ENCODE measurements around the gene IER3. TPM values are rescaled to one million over a fixed set of nuclear protein-coding genes. Genes with fewer than 3 reads are reported as not detected.

The IER3 gene
- total and polyA plus RNA-seq, 2 experiments from 2014 or later, result 19.9 to 21.2 TPM

GRCh38 chr6:30750379-30750668, 6.0 kb upstream of the IER3 start (continued):
- TF ChIP-seq REST (IDR thresholded peaks at IDR 0.05; ENCODE audit: unreplicated experiment) (no peak), EZH2phosphoT487 (IDR thresholded peaks at IDR 0.05; ENCODE audit: unreplicated experiment) (no peak), POLR2AphosphoS5 (IDR thresholded peaks at IDR 0.05; ENCODE audit: low read depth) (no peak), ZNF331 (CRISPR knock-in tag; IDR thresholded peaks at IDR 0.05; ENCODE audit: low read depth) (no peak)

GRCh38 chr6:30749554-30750378, 5.4 kb upstream of the IER3 start:
- H3K4me1 Mint-ChIP-seq, result peaks cover 18% of the 10 kb centered on the region
- no peak for TF ChIP-seq ZNF331 (CRISPR knock-in tag; IDR thresholded peaks at IDR 0.05; ENCODE audit: low read depth)
- TF ChIP-seq ZNF114 (CRISPR knock-in tag; IDR thresholded peaks at IDR 0.05), result no peak
- no peak for TF ChIP-seq REST (IDR thresholded peaks at IDR 0.05; ENCODE audit: unreplicated experiment)
- no peak for TF ChIP-seq NANOG (IDR thresholded peaks at IDR 0.05; ENCODE audit: borderline replicate concordance)
- TF ChIP-seq, protein P1, sequence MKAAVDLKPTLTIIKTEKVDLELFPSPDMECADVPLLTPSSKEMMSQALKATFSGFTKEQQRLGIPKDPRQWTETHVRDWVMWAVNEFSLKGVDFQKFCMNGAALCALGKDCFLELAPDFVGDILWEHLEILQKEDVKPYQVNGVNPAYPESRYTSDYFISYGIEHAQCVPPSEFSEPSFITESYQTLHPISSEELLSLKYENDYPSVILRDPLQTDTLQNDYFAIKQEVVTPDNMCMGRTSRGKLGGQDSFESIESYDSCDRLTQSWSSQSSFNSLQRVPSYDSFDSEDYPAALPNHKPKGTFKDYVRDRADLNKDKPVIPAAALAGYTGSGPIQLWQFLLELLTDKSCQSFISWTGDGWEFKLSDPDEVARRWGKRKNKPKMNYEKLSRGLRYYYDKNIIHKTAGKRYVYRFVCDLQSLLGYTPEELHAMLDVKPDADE (IDR thresholded peaks at IDR 0.05), result no peak
- TF ChIP-seq EZH2 (IDR thresholded peaks at IDR 0.05; ENCODE audit: low read depth, unreplicated experiment), result no peak
- TF ChIP-seq POLR2AphosphoS5 (IDR thresholded peaks at IDR 0.05; ENCODE audit: low read depth), result no peak
- TF ChIP-seq EZH2phosphoT487 (IDR thresholded peaks at IDR 0.05; ENCODE audit: unreplicated experiment), result no peak
- TF ChIP-seq, protein P2, sequence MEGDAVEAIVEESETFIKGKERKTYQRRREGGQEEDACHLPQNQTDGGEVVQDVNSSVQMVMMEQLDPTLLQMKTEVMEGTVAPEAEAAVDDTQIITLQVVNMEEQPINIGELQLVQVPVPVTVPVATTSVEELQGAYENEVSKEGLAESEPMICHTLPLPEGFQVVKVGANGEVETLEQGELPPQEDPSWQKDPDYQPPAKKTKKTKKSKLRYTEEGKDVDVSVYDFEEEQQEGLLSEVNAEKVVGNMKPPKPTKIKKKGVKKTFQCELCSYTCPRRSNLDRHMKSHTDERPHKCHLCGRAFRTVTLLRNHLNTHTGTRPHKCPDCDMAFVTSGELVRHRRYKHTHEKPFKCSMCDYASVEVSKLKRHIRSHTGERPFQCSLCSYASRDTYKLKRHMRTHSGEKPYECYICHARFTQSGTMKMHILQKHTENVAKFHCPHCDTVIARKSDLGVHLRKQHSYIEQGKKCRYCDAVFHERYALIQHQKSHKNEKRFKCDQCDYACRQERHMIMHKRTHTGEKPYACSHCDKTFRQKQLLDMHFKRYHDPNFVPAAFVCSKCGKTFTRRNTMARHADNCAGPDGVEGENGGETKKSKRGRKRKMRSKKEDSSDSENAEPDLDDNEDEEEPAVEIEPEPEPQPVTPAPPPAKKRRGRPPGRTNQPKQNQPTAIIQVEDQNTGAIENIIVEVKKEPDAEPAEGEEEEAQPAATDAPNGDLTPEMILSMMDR (conservative IDR thresholded peaks at IDR 0.05; ENCODE audit: low read depth in 2 of 2), result no peak

More at GRCh38 chr6:30749554-30750378, 5.4 kb upstream of the IER3 start:
- Mint-ChIP-seq H3K27ac (no peak overlapping the region), H3K4me3 (no peak overlapping the region), H3K36me3 (ENCODE audit: low read depth) (no peaks in the 10 kb centered on the region), H3K27me3 (ENCODE audit: insufficient read depth, low read depth, poor library complexity) (peaks cover 13% of the 10 kb centered on the region), H3K9me3 (no peaks in the 10 kb centered on the region; the same call in 2 of the 3 replicates)
- Histone ChIP-seq H3K9me2 (ENCODE audit: insufficient read depth) (no peaks in the 10 kb centered on the region), H4K20me1 (replicated peaks; ENCODE audit: insufficient read depth) (no peaks in the 10 kb centered on the region), H3K4me2 (no peak overlapping the region), H3K27me3 (ENCODE audit: insufficient read depth) (no peaks in the 10 kb centered on the region), H3K27ac (ENCODE audit: low read depth) (no peak overlapping the region), H3K79me2 (replicated peaks; ENCODE audit: insufficient read depth) (no peaks in the 10 kb centered on the region), H3K36me3 (ENCODE audit: insufficient read depth) (no peaks in the 10 kb centered on the region), H2AFZ (0 out of 2 replicates have a peak overlapping the region, but pooled peaks have one; percentile 43), H3K4me1 (ENCODE audit: insufficient read depth) (peaks cover 9% of the 10 kb centered on the region; the same call in 1 of the 2 replicates), H3K4me3 (no peak overlapping the region), H3F3A (replicated peaks; ENCODE audit: low read depth) (0 out of 2 replicates have a peak, but pooled peaks cover 3% of the 10 kb centered on the region)
- ATAC-seq (no peak), DNase-seq (ENCODE audit: low spot score) (no peak)
